GM12891 (cell line): ENCODE results near the gene ZSCAN16.

Experiments used
- POLR2A ChIP-seq: IDR thresholded peaks from 2 replicates; pipeline ENCODE4 v1.6.1; 2011; ENCODE audit warnings: low read depth, low read length, control low read depth
- POLR2AphosphoS5 ChIP-seq: IDR thresholded peaks from 2 replicates; pipeline ENCODE4 v1.6.1; 2011; ENCODE audit warnings: low read depth, low read length, control low read depth

GRCh38 chr6:28152531-28152930, 28.1 kb downstream of the ZSCAN16 start:
- TF ChIP-seq POLR2A (no peak), POLR2AphosphoS5 (no peak)
